Karpas-422 (cell line): Measurements from ENCODE around the gene ARL8A. TPM values are rescaled to one million over a fixed set of nuclear protein-coding genes. Genes with fewer than 3 reads are reported as not detected.
"Not testable (repeated sequence)": the region's sequence is repeated elsewhere in the genome, so short reads cannot be mapped to it uniquely, and the experiment has no call there.

Experiments
- DNase-seq: peaks from one replicate; pipeline ENCODE4 v3.0.0-alpha.2; 2015
- H2AFZ ChIP-seq: fragments of 200-600 bp; sonication (generic); 2 replicates; pipeline ENCODE4 v1.6.1; 2014; ENCODE audit warnings: antibody characterized with exemption, low read length, mixed read lengths
- H3K27ac ChIP-seq: fragments of 200-600 bp; sonication (generic); 2 replicates; pipeline ENCODE4 v1.5.1; 2014; ENCODE audit warnings: mild to moderate bottlenecking, low read length, moderate library complexity
- H3K27me3 ChIP-seq: fragments of 200-600 bp; sonication (generic); 2 replicates; pipeline ENCODE4 v1.6.1; 2014; ENCODE audit warnings: low read length, mixed read lengths
- H3K36me3 ChIP-seq: fragments of 200-600 bp; sonication (generic); 2 replicates; pipeline ENCODE4 v1.6.1; 2014; ENCODE audit warnings: low read length, mixed read lengths; ENCODE audit not compliant: insufficient read depth
- H3K4me1 ChIP-seq: fragments of 200-600 bp; sonication (generic); 2 replicates; pipeline ENCODE4 v1.6.1; 2014; ENCODE audit warnings: mild to moderate bottlenecking, low read length, mixed read lengths
- H3K4me2 ChIP-seq: fragments of 200-600 bp; sonication (generic); 2 replicates; pipeline ENCODE4 v1.6.1; 2014; ENCODE audit warnings: low read length, low read depth, mild to moderate bottlenecking; ENCODE audit not compliant: poor library complexity, severe bottlenecking
- H3K4me3 ChIP-seq: fragments of 200-600 bp; sonication (generic); 2 replicates; pipeline ENCODE4 v1.5.1; 2014; ENCODE audit warnings: mild to moderate bottlenecking, antibody characterized with exemption, low read length, mixed read lengths
- H3K79me2 ChIP-seq: fragments of 200-600 bp; sonication (generic); 2 replicates; pipeline ENCODE4 v1.6.1; 2014; ENCODE audit warnings: mild to moderate bottlenecking, low read length, mixed read lengths
- H3K9ac ChIP-seq: fragments of 200-600 bp; sonication (generic); 2 replicates; pipeline ENCODE4 v1.6.0; 2014; ENCODE audit warnings: low read length
- H3K9me2 ChIP-seq: fragments of 200-600 bp; sonication (generic), shearing (Covaris generic); replicated peaks from 2 replicates; pipeline ENCODE4 v1.6.0; 2014; ENCODE audit warnings: mild to moderate bottlenecking, low read length, moderate library complexity; ENCODE audit not compliant: insufficient read depth
- H3K9me3 ChIP-seq: fragments of 300-700, 200-600 bp; sonication (generic); 2 replicates; pipeline ENCODE4 v1.6.1; 2014; ENCODE audit warnings: low read length, mixed read lengths
- H4K20me1 ChIP-seq: fragments of 200-600 bp; sonication (generic); 2 replicates; pipeline ENCODE4 v1.6.1; 2014; ENCODE audit warnings: mild to moderate bottlenecking, antibody characterized with exemption, low read length, low read depth; ENCODE audit not compliant: insufficient read depth
- total RNA-seq: library from RNA; depleted of rRNA; stranded (reverse); fragments of >200 nt; shearing (Covaris generic); gene quantifications from 2 replicates; pipeline ENCODE4 v1.2.3, GENCODE V29; 2014; ENCODE audit warnings: low replicate concordance; rRNA removed

Gene ARL8A
- 26.7 and 44.9 TPM in 2 replicates for total RNA-seq

DNA sequence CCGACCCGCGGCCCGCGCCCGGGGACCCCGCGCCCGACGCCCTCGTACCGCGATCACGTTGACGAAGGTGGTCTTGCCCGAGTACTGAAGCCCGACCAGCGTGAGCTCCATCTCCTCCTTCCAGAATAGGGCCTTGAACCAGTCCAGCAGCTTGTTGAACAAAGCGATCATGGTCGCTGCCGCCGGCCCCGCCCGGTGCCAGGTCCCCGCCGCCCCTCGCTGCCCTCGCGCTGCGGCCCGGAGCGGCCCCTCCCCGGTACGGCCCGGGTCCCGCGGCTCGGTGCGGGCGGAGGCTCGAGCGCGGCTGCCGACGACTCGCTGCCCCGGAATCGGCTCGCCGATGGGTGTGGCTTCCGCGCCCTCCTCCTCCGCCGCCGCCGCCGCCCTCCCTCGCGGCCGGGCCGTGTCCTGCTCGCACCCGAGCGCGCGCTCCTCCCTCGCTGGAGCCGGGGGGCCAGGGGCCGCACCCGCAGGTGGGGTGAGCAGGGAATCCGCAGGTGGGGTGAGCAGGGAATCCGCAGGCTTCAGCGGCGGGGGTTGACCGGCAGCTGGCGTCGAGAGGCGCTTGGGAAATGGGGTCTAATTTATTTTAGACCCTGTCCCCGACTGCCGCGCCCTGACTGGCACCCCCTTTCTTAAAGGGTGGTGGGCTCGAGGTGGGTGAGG is at the start of gene ARL8A:
TSS of gene ARL8A (minus strand) at position 336 of the 666 bp plus-strand sequence. CDS start at position 171, 165 bp downstream.
- H4K20me1 ChIP-seq = peaks cover 12% of the 10 kb centered on the region; the same call in 1 of the 2 replicates
- peak; percentile 83 for DNase-seq
- peaks cover 44% of the 10 kb centered on the region for H3K79me2 ChIP-seq
- no peaks in the 10 kb centered on the region for H3K36me3 ChIP-seq
- H2AFZ ChIP-seq = peak within 1 kb of the TSS; percentile 89
- H3K4me1 ChIP-seq = peaks cover 20% of the 10 kb centered on the region
- no peaks in the 10 kb centered on the region for H3K9me3 ChIP-seq
- no peaks in the 10 kb centered on the region for H3K27me3 ChIP-seq
- peak within 1 kb of the TSS; percentile 96 for H3K9ac ChIP-seq
- H3K4me3 ChIP-seq = peak within 1 kb of the TSS; percentile 89
- no peaks in the 10 kb centered on the region for H3K9me2 ChIP-seq
- peak within 1 kb of the TSS; percentile 73 for H3K27ac ChIP-seq
- peak within 1 kb of the TSS; percentile 79 for H3K4me2 ChIP-seq

DNA sequence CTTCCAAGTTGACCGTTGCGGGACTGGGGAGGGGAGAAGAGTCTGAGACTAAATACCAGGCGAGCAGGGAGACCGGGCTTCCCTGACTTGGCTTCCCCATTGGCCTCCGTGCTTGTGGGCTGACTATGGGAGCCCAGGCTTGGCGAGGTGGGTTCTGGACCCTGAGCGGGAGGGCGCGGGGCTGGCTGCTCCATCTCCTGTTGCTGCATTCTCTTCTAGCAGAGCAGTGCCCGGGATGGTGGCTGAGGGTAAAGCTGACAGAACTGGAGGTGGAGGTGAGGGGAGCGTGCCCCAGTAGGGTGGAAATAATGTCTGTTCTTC is 49.8 kb upstream of the ARL8A start:
- no peaks in the 10 kb centered on the region for H3K79me2 ChIP-seq
- H3K4me2 ChIP-seq = no peak overlapping the region
- no peak overlapping the region for H2AFZ ChIP-seq
- H3K27me3 ChIP-seq = no peaks in the 10 kb centered on the region
- no peaks in the 10 kb centered on the region for H4K20me1 ChIP-seq
- H3K4me1 ChIP-seq = 0 out of 2 replicates have a peak, but pooled peaks cover 3% of the 10 kb centered on the region
- no peak for DNase-seq
- no peak overlapping the region for H3K4me3 ChIP-seq
- H3K9ac ChIP-seq = no peak overlapping the region
- no peaks in the 10 kb centered on the region for H3K36me3 ChIP-seq
- H3K9me2 ChIP-seq = no peaks in the 10 kb centered on the region
- no peaks in the 10 kb centered on the region for H3K9me3 ChIP-seq
- H3K27ac ChIP-seq = no peak overlapping the region

DNA sequence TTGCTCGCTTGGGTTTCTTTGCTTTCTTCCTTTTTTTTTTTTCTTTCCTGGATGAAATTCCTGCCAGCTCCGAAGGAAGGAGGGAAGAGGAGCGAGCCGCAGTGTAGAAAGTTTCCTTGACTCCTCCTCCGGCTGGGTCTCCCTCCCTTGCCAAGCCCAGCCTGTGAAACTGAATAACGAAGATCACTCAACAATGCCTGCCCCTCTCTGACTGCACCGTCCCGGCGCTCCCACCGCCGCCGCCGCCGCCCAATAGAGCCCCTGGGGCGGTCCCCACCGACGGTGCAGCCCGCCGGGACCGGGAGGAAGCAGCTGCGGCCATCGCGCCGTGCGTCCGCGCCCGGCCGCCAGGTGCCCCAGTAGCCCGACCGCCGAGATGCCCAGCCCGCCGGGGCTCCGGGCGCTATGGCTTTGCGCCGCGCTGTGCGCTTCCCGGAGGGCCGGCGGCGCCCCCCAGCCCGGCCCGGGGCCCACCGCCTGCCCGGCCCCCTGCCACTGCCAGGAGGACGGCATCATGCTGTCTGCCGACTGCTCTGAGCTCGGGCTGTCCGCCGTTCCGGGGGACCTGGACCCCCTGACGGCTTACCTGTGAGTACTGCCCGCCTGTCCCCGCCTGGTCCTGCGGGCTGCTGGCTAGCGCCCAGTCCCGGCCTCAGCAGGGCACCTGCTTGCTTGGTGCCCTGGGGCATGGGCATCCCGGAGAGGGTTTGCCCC is 49.2 kb upstream of the ARL8A start, which contains the start of gene LGR6:
TSS of gene LGR6 (plus strand) at position 186 of the 714 bp plus-strand sequence. CDS start at position 377, 191 bp downstream.
- Histone ChIP-seq H2AFZ (no peak within 1 kb of the TSS), H4K20me1 (no peaks in the 10 kb centered on the region), H3K9ac (no peak within 1 kb of the TSS), H3K79me2 (no peaks in the 10 kb centered on the region), H3K4me2 (no peak within 1 kb of the TSS), H3K36me3 (no peaks in the 10 kb centered on the region), H3K9me3 (no peaks in the 10 kb centered on the region), H3K4me1 (0 out of 2 replicates have a peak, but pooled peaks cover 3% of the 10 kb centered on the region), H3K27ac (no peak within 1 kb of the TSS), H3K27me3 (no peaks in the 10 kb centered on the region), H3K4me3 (no peak within 1 kb of the TSS), H3K9me2 (no peaks in the 10 kb centered on the region)
- no peak for DNase-seq

DNA sequence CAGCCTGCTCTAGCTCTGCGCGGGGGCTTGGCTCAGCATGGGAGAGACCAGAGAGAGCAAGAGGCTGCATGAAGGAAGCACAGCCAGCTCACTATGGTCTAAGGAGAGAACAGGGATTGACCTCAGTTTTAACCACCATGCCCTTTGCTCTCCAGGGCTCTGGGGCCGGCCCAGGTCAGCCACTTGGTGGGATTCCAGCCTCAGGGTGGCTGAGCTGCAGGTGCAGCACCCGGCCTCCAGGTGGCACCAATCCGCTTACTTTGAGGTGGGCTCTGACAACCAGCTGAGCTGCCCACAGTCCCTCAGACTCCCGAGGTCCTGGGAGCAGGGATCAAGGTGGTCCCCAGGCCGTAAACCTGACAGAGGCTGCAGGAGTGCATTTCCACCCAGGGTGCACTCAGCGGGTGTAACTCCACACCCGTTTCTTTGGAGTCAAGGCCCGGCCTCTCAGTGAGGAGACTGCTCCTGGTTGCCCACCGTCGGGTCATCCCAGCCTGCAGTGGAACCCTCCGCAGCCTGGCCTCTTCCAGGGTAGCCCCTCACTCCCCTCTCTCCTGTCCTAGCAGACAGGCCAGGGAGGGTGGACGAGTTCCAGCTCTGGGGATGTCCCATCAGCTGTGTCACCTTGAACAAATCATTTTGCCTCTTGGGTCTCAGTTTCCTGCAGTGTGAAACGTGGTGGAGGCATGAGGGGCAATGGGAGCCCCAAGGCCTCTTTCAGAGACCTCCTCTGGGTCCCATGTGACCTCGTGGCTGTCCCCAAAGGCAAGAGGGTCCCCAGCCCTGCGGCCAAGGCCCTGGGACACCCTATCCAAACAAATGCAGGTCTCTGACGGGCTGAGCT is 48.5 kb upstream of the ARL8A start:
- no peak overlapping the region for H2AFZ ChIP-seq
- no peaks in the 10 kb centered on the region for H4K20me1 ChIP-seq
- no peak overlapping the region for H3K4me2 ChIP-seq
- no peaks in the 10 kb centered on the region for H3K9me2 ChIP-seq
- 0 out of 2 replicates have a peak, but pooled peaks cover 3% of the 10 kb centered on the region for H3K4me1 ChIP-seq
- H3K9ac ChIP-seq = no peak overlapping the region
- peak; percentile 82 for DNase-seq
- H3K4me3 ChIP-seq = no peak overlapping the region
- no peaks in the 10 kb centered on the region for H3K79me2 ChIP-seq
- H3K36me3 ChIP-seq = no peaks in the 10 kb centered on the region
- no peak overlapping the region for H3K27ac ChIP-seq
- H3K27me3 ChIP-seq = no peaks in the 10 kb centered on the region
- no peaks in the 10 kb centered on the region for H3K9me3 ChIP-seq

DNA sequence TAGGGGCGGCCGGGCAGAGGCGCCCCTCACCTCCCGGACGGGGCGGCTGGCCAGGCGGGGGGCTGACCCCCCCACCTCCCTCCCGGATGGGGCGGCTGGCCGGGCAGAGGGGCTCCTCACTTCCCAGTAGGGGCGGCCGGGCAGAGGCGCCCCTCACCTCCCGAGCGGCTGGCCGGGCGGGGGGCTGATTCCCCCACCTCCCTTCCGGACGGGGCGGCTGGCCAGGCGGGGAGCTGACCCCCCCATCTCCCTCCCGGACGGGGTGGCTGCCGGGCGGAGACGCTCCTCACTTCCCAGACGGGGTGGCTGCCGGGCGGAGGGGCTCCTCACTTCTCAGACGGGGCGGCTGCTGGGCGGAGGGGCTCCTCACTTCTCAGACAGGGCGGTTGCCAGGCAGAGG is 46.9 kb upstream of the ARL8A start:
- not testable (repeated sequence) for H3K4me3 ChIP-seq, H3K27ac ChIP-seq, DNase-seq, H2AFZ ChIP-seq, H3K9ac ChIP-seq, H3K79me2 ChIP-seq, H3K27me3 ChIP-seq, H3K9me2 ChIP-seq, H3K36me3 ChIP-seq, H4K20me1 ChIP-seq, H3K4me2 ChIP-seq, H3K9me3 ChIP-seq, H3K4me1 ChIP-seq

DNA sequence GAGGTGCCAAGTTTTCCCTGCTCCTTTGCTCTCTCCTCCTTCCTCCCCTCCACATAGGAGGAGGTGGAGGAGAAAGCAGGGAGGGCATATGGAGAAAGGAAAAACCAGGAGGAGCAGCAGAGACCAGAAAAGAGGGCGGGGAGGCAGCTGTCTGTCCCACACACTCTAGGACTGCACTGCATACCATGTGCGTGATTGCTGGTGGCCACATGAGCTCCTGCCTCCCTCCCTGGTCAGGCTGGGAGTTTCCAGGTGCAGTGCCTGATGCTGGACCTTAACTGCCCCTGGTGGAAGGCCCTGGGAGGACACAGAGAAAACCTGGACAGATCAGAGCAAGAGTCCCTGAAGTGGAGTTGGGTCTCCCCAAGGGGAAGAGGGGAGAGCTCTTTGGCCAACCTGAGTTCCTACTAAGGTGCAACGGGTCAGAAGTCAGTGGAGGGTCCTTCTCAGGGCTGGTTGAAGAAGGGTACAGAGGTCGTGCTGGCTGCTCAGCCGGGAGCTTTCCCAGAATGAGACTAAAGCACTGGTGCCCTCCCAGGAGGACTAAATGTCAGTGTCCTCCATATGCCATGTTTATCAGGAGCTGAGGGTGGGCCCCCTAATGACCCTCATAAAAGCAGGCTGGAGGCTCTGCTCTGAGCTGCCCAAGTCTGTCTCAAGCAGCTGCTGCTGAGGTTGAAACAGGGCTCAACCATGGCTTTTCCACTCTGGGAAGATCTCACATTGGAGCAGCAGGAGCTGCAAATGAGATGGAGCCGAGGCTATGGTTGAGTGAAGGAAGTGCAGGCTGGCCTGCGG is 45.6 kb upstream of the ARL8A start:
- Histone ChIP-seq H3K9ac (no peak overlapping the region), H2AFZ (no peak overlapping the region), H3K4me1 (0 out of 2 replicates have a peak, but pooled peaks cover 3% of the 10 kb centered on the region), H3K9me2 (no peaks in the 10 kb centered on the region), H3K27ac (no peak overlapping the region), H3K4me3 (no peak overlapping the region), H3K79me2 (no peaks in the 10 kb centered on the region), H3K27me3 (no peaks in the 10 kb centered on the region), H3K36me3 (no peaks in the 10 kb centered on the region), H3K4me2 (no peak overlapping the region), H4K20me1 (0 out of 2 replicates have a peak, but pooled peaks cover 3% of the 10 kb centered on the region), H3K9me3 (no peaks in the 10 kb centered on the region)
- DNase-seq = no peak

DNA sequence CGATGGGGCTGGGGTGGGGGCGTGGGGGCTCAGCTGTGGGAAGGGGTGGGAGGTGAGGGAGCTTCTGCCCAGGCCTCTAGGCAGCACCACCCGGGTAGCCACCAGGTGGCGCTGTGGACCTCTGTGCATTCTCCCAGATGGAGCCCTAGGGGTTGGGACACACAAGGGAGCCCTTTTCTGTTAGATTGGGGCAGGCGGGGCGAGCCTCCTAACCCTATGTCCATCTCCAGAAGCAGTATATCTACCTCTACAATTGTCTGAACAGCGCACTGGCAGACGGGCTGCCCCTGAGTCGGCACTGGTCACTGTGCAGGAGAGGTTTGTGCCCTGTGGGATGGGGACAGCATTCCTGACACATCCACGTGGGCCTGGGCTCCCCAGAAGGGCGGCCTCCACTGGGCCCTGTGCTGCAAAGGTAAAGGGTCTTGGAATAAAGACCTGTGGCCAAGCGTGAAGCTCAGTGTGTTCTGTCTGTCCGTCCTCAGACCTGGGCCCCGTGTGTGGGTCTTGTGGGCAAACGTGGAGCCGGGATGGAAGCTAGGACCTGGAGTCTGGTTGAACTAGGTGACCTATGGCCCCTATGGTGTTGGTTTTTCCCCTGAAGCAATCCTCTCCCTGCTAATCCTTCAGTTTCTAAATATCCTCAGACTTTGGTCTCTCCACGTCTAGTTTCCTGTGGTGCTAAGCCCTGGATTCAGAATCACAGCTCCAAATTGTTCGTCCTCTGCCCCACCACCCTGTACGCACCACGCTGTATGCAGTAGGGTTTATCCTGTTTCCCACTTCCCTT is 44.7 kb upstream of the ARL8A start:
- Histone ChIP-seq H3K36me3 (no peaks in the 10 kb centered on the region), H3K9me2 (no peaks in the 10 kb centered on the region), H3K4me1 (no peaks in the 10 kb centered on the region), H3K4me2 (no peak overlapping the region), H2AFZ (no peak overlapping the region), H4K20me1 (0 out of 2 replicates have a peak, but pooled peaks cover 3% of the 10 kb centered on the region), H3K9me3 (no peaks in the 10 kb centered on the region), H3K9ac (no peak overlapping the region), H3K27me3 (no peaks in the 10 kb centered on the region), H3K27ac (no peak overlapping the region), H3K79me2 (no peaks in the 10 kb centered on the region), H3K4me3 (no peak overlapping the region)
- peak; percentile 92 for DNase-seq
